Measurements from ENCODE around the gene PLEK. TPM values are rescaled to one million over a fixed set of nuclear protein-coding genes. Genes with fewer than 3 reads are reported as not detected.
"Not testable (repeated sequence)": the region's sequence is repeated elsewhere in the genome, so short reads cannot be mapped to it uniquely, and the experiment has no call there.

PLEK gene
- total RNA-seq, 1 donor from 2014 or later = 3.7 TPM

DNA sequence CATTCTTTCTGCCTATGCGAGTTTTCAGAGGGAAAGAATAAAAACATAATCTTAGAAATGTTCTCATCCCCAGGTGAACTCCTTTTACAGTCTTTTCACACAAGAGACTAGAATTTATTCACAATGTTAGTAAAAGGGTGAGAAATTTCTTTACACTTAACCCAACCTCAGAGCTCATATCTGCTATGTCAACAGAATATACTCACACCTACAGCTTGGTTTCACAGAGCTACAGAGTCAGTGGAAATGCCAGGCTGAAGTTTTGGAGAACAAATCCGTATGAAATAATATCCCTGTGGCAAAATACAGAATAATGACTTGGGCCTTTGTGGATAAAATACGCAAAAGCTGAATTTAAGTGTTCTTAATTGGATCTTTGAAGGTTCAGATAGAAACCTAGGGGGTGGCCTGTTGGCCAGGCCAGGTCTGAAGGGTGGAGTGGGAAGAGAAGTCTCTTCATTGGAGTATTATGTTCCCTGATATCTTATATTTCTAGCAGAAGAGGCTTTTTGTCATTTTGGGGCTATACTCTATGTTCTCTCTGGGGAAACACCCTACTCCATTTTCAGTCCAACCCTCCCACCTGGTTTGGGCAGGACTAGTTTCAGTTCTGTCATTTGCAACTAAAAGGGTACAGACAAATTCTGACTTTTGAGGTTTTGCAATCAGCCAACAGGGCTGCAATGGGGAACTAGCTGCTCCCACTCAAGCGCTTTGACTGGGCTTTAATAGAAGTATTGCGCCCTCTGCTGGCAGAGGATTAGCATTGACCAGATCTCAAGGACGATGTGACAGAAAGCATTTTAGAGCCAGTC, 76.3 kb downstream of the PLEK start:
- DNase-seq (ENCODE audit: low spot score) = peak; percentile 86

DNA sequence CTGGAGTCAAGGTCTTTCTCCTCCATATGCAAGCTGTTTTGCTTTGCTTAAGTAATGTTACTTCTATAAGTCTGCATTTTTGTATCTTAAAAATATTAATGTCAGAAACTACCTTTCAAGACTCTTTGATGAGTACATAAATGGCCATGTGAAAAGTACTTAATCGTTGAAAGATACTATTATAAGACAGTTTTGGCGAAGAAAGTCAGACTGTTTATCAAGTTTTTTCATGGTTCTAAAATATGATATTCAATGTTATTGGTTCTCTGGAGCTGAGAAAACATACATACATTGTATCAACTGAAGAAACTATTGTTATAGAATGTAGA, 76.9 kb downstream of the PLEK start:
- no peak for DNase-seq (ENCODE audit: low spot score)

DNA sequence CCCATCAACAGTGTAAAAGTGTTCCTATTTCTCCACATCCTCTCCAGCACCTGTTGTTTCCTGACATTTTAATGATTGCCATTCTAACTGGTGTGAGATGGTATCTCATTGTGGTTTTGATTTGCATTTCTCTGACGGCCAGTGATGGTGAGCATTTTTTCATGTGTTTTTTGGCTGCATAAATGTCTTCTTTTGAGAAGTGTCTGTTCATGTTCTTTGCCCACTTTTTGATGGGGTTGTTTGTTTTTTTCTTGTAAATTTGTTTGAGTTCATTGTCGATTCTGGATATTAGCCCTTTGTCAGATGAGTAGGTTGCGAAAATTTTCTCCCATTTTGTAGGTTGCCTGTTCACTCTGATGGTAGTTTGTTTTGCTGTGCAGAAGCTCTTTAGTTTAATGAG, 81.3 kb downstream of the PLEK start:
- DNase-seq (ENCODE audit: low spot score) = not testable (repeated sequence)

Other genes with a start within 250 kb of the PLEK start
- 21.4 TPM for gene PNO1, start 207.4 kb upstream of the PLEK start, total RNA-seq
- 57.7 TPM for gene PPP3R1, start 112.8 kb upstream of the PLEK start, total RNA-seq
- gene CNRIP1, start 45.3 kb upstream of the PLEK start, total RNA-seq = 16.2 TPM
- gene FBXO48, start 102.0 kb downstream of the PLEK start, total RNA-seq = 0.96 TPM
- gene APLF, start 102.3 kb downstream of the PLEK start, total RNA-seq = 8.9 TPM

All from ureter (tissue), 1 donor.